ENCODE results near the gene YAP1. TPM values are rescaled to one million over a fixed set of nuclear protein-coding genes. Genes with fewer than 3 reads are reported as not detected.

YAP1 gene
- total and polyA plus RNA-seq, 2 experiments from 2014 or later, result 20.6 to 111 TPM

GRCh38 chr11:102252339-102252891, 142.2 kb downstream of the YAP1 start:
- Histone ChIP-seq H3K4me2 (no peak overlapping the region), H3K27me3 (no peaks in the 10 kb centered on the region), H3K4me1 (ENCODE audit: insufficient read depth) (peaks cover 10% of the 10 kb centered on the region), H2AFZ (no peak overlapping the region), H3K79me2 (no peaks in the 10 kb centered on the region), H3K9me3 (ENCODE audit: low read depth) (no peaks in the 10 kb centered on the region), H3K4me3 (no peak overlapping the region), H4K20me1 (ENCODE audit: insufficient read depth, poor library complexity, severe bottlenecking) (no peaks in the 10 kb centered on the region), H3K36me3 (replicated peaks; ENCODE audit: insufficient read depth, low read depth) (no peaks in the 10 kb centered on the region), H3K9me2 (replicated peaks; ENCODE audit: insufficient read depth) (no peaks in the 10 kb centered on the region), H3K27ac (peak overlapping the region; percentile 58)
- DNase-seq (ENCODE audit: low spot score), result no peak
- WGBS (ENCODE audit: low lambda C conversion rate, missing lambda C conversion rate), result 84% methylated on average over 6 of the region's 6 CpGs
- TF ChIP-seq CTCF (IDR thresholded peaks at IDR 0.05; ENCODE audit: poor library complexity) (no peak), EZH2phosphoT487 (IDR thresholded peaks at IDR 0.05; ENCODE audit: low read depth, severe bottlenecking, unreplicated experiment) (no peak), EZH2 (IDR thresholded peaks at IDR 0.05; ENCODE audit: borderline replicate concordance) (no peak)

GRCh38 chr11:102253020-102253715, 142.9 kb downstream of the YAP1 start:
- H3K9me2 ChIP-seq (replicated peaks; ENCODE audit: insufficient read depth), result no peaks in the 10 kb centered on the region
- no peaks in the 10 kb centered on the region for H3K27me3 ChIP-seq
- H3K27ac ChIP-seq, result peak overlapping the region; percentile 58
- no peak overlapping the region for H3K4me3 ChIP-seq
- no peak for TF ChIP-seq CTCF (IDR thresholded peaks at IDR 0.05; ENCODE audit: poor library complexity)
- TF ChIP-seq EZH2 (IDR thresholded peaks at IDR 0.05; ENCODE audit: borderline replicate concordance), result no peak
- TF ChIP-seq EZH2phosphoT487 (IDR thresholded peaks at IDR 0.05; ENCODE audit: low read depth, severe bottlenecking, unreplicated experiment), result no peak
- no peaks in the 10 kb centered on the region for H3K79me2 ChIP-seq
- no peak overlapping the region for H3K4me2 ChIP-seq
- no peaks in the 10 kb centered on the region for H4K20me1 ChIP-seq (ENCODE audit: insufficient read depth, poor library complexity, severe bottlenecking)
- peak overlapping the region; percentile 26 for H2AFZ ChIP-seq
- WGBS (ENCODE audit: low lambda C conversion rate, missing lambda C conversion rate), result 29% methylated on average over 3 of the region's 3 CpGs
- no peaks in the 10 kb centered on the region for H3K36me3 ChIP-seq (replicated peaks; ENCODE audit: insufficient read depth, low read depth)
- DNase-seq (ENCODE audit: low spot score), result peak; percentile 24
- peaks cover 10% of the 10 kb centered on the region for H3K4me1 ChIP-seq (ENCODE audit: insufficient read depth)
- H3K9me3 ChIP-seq (ENCODE audit: low read depth), result no peaks in the 10 kb centered on the region

DNA sequence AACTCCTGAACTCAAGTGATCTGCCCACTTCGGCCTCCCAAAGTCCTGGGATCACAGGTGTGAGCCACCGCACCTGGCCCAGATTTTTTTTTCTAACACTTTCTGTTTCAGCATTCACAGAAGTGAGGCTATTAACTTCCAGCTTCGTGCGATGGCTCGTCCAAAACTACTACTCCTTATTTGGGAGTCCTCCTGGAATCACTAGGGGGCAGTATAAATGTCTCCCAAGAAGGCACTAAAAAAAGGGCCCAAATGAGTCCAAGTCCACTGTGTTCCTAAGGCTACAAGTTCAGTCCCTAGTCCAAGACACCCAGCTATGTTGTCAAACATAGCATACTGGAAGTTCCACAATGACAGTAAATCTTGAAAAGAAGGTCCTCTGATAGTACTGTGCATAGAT, 143.8 kb downstream of the YAP1 start:
- no peak for TF ChIP-seq EZH2 (IDR thresholded peaks at IDR 0.05; ENCODE audit: borderline replicate concordance)
- peak; percentile 15 for TF ChIP-seq CTCF (IDR thresholded peaks at IDR 0.05; ENCODE audit: poor library complexity)
- no peak for TF ChIP-seq EZH2phosphoT487 (IDR thresholded peaks at IDR 0.05; ENCODE audit: low read depth, severe bottlenecking, unreplicated experiment)
- Histone ChIP-seq H3K27ac (no peak overlapping the region), H3K36me3 (replicated peaks; ENCODE audit: insufficient read depth, low read depth) (no peaks in the 10 kb centered on the region), H3K79me2 (no peaks in the 10 kb centered on the region), H3K4me1 (ENCODE audit: insufficient read depth) (peaks cover 10% of the 10 kb centered on the region), H3K9me3 (ENCODE audit: low read depth) (no peaks in the 10 kb centered on the region), H2AFZ (no peak overlapping the region), H4K20me1 (ENCODE audit: insufficient read depth, poor library complexity, severe bottlenecking) (no peaks in the 10 kb centered on the region), H3K4me2 (no peak overlapping the region), H3K27me3 (no peaks in the 10 kb centered on the region), H3K4me3 (no peak overlapping the region), H3K9me2 (replicated peaks; ENCODE audit: insufficient read depth) (no peaks in the 10 kb centered on the region)
- no peak for DNase-seq (ENCODE audit: low spot score)
- 96% methylated on average over 5 of the region's 5 CpGs for WGBS (ENCODE audit: low lambda C conversion rate, missing lambda C conversion rate)
